NCI-H345 treated with DMSO at 0.1 percent for 48 hours (cell line): ENCODE results near the gene LRRC4C.

ENCODE experiments used
- DNase-seq: peaks from one replicate; lab custom pipeline; 2025; ENCODE audit not compliant: unreplicated experiment; lab: John Stamatoyannopoulos, UW

LRRC4C gene

GRCh38 chr11:41333357-41333756, 126.1 kb downstream of the LRRC4C start:
- DNase-seq: no peak

GRCh38 chr11:41328324-41328723, 131.1 kb downstream of the LRRC4C start:
- DNase-seq: no peak

- DNase-seq: no peak
Measured at GRCh38 chr11:41323446-41323845, 136.0 kb downstream of the LRRC4C start.

- DNase-seq: no peak
Measured at GRCh38 chr11:41320653-41321052, 138.8 kb downstream of the LRRC4C start.

GRCh38 chr11:41320238-41320637, 139.2 kb downstream of the LRRC4C start:
- DNase-seq: no peak

GRCh38 chr11:41319434-41319833, 140.0 kb downstream of the LRRC4C start:
- no peak for DNase-seq

GRCh38 chr11:41316751-41317150, 142.7 kb downstream of the LRRC4C start:
- no peak for DNase-seq

GRCh38 chr11:41313226-41313625, 146.2 kb downstream of the LRRC4C start:
- DNase-seq: no peak

- DNase-seq: no peak
Measured at GRCh38 chr11:41309716-41310115, 149.7 kb downstream of the LRRC4C start.

- no peak for DNase-seq
Measured at GRCh38 chr11:41309111-41309522, 150.3 kb downstream of the LRRC4C start.

- no peak for DNase-seq
Measured at GRCh38 chr11:41308286-41308685, 151.2 kb downstream of the LRRC4C start.

- DNase-seq: no peak
Measured at GRCh38 chr11:41307296-41308080, 152.0 kb downstream of the LRRC4C start.

GRCh38 chr11:41306431-41306830, 153.0 kb downstream of the LRRC4C start:
- no peak for DNase-seq

- DNase-seq: no peak
Measured at GRCh38 chr11:41301023-41301422, 158.4 kb downstream of the LRRC4C start.

GRCh38 chr11:41289408-41289807, 170.0 kb downstream of the LRRC4C start:
- no peak for DNase-seq

GRCh38 chr11:41286751-41287150, 172.7 kb downstream of the LRRC4C start:
- no peak for DNase-seq

- DNase-seq: no peak
Measured at GRCh38 chr11:41284354-41284753, 175.1 kb downstream of the LRRC4C start.

GRCh38 chr11:41283191-41283930, 176.1 kb downstream of the LRRC4C start:
- no peak for DNase-seq

GRCh38 chr11:41282395-41282794, 177.1 kb downstream of the LRRC4C start:
- no peak for DNase-seq

- no peak for DNase-seq
Measured at GRCh38 chr11:41281131-41281742, 178.2 kb downstream of the LRRC4C start.

- DNase-seq: no peak
Measured at GRCh38 chr11:41274831-41275230, 184.6 kb downstream of the LRRC4C start.

GRCh38 chr11:41273908-41274307, 185.5 kb downstream of the LRRC4C start:
- no peak for DNase-seq
